NCI-H1417 (cell line): ENCODE results near the gene LHFPL4.
"Not testable (repeated sequence)": the region's sequence is repeated elsewhere in the genome, so short reads cannot be mapped to it uniquely, and the experiment has no call there.

Experiments
- DNase-seq, 3 experiments: peaks; one replicate each; lab custom pipeline; 2025; lab: John Stamatoyannopoulos, UW

The LHFPL4 gene

GRCh38 chr3:9536212-9536611 lies 17.4 kb downstream of the LHFPL4 start:
- no peak for DNase-seq

GRCh38 chr3:9534429-9534828 lies 19.2 kb downstream of the LHFPL4 start:
- no peak for DNase-seq

GRCh38 chr3:9525078-9525477 lies 28.5 kb downstream of the LHFPL4 start:
- DNase-seq, result no peak

- DNase-seq, result no peak
These were observed 38.7 kb downstream of the LHFPL4 start for GRCh38 chr3:9514956-9515355.

- DNase-seq, result no peak
These were observed 39.3 kb downstream of the LHFPL4 start for GRCh38 chr3:9514306-9514705.

- DNase-seq, result no peak
These were observed 41.1 kb downstream of the LHFPL4 start for GRCh38 chr3:9512456-9513045.

- DNase-seq, result no peak
These were observed 44.8 kb downstream of the LHFPL4 start for GRCh38 chr3:9508781-9509180.

GRCh38 chr3:9507586-9508578 lies 45.7 kb downstream of the LHFPL4 start:
- no peak for DNase-seq

GRCh38 chr3:9503283-9503682 lies 50.3 kb downstream of the LHFPL4 start:
- peak; percentile 33 to 78 (median 54) for DNase-seq

- DNase-seq, result no peak
These were observed 52.4 kb downstream of the LHFPL4 start for GRCh38 chr3:9501226-9501625.

- no peak for DNase-seq
These were observed 53.2 kb downstream of the LHFPL4 start for GRCh38 chr3:9500108-9501050.

- no peak for DNase-seq
These were observed 54.0 kb downstream of the LHFPL4 start for GRCh38 chr3:9499455-9500107.

- DNase-seq, result no peak
These were observed 54.8 kb downstream of the LHFPL4 start for GRCh38 chr3:9498781-9499180.

GRCh38 chr3:9497821-9498565 lies 55.6 kb downstream of the LHFPL4 start:
- DNase-seq, result no peak

GRCh38 chr3:9496893-9497292 lies 56.7 kb downstream of the LHFPL4 start:
- DNase-seq, result no peak

GRCh38 chr3:9494036-9494435 lies 59.6 kb downstream of the LHFPL4 start:
- DNase-seq, result not testable (repeated sequence)

- DNase-seq, result no peak
These were observed 62.1 kb downstream of the LHFPL4 start for GRCh38 chr3:9491506-9491905.

GRCh38 chr3:9485248-9485647 lies 68.4 kb downstream of the LHFPL4 start:
- DNase-seq, result no peak

- no peak for DNase-seq
These were observed 73.4 kb downstream of the LHFPL4 start for GRCh38 chr3:9480265-9480664.

- DNase-seq, result no peak
These were observed 76.7 kb downstream of the LHFPL4 start for GRCh38 chr3:9476935-9477334.

- DNase-seq, result no peak
These were observed 79.1 kb downstream of the LHFPL4 start for GRCh38 chr3:9474482-9474881.
